Mesothelial cell of epicardium (in vitro differentiated cells): ENCODE data around the gene MAB21L3. TPM values are rescaled to one million over a fixed set of nuclear protein-coding genes. Genes with fewer than 3 reads are reported as not detected.

ENCODE experiments used
- DNase-seq, 2 experiments: peaks; one replicate each; pipeline ENCODE4 v3.0.0; 2021; ENCODE audit warnings: low spot score in 2 of 2; ENCODE audit not compliant: unreplicated experiment in 2 of 2
- H3K27ac Mint-ChIP-seq: 2 replicates; pipeline ENCODE4 v1.8.0; 2021; ENCODE audit warnings: mixed read lengths
- H3K27me3 Mint-ChIP-seq: 2 replicates; pipeline ENCODE4 v1.8.0; 2021; ENCODE audit warnings: low read depth, mixed read lengths
- H3K36me3 Mint-ChIP-seq: 2 replicates; pipeline ENCODE4 v1.8.0; 2021; ENCODE audit warnings: mixed read lengths
- H3K4me1 Mint-ChIP-seq: 2 replicates; pipeline ENCODE4 v1.8.0; 2021; ENCODE audit warnings: mixed read lengths
- H3K4me3 Mint-ChIP-seq: 2 replicates; pipeline ENCODE4 v1.8.0; 2021; ENCODE audit warnings: mild to moderate bottlenecking, moderate library complexity, mixed read lengths
- H3K9me3 Mint-ChIP-seq: 2 replicates; pipeline ENCODE4 v1.8.0; 2021; ENCODE audit warnings: mixed read lengths
- total RNA-seq: library from RNA; stranded (reverse); gene quantifications from 3 replicates; pipeline ENCODE4 v1.2.1, GENCODE V29; 2021
- TF ChIP-seq, protein P1 (sequence below): fragments of 200-600 bp; sonication (generic); IDR thresholded peaks from one replicate; pipeline ENCODE4 v1.5.0; 2021; ENCODE audit warnings: antibody characterized with exemption; ENCODE audit not compliant: unreplicated experiment

MAB21L3 gene
- total RNA-seq, 1 donor from 2014 or later, result 0.16 TPM

DNA sequence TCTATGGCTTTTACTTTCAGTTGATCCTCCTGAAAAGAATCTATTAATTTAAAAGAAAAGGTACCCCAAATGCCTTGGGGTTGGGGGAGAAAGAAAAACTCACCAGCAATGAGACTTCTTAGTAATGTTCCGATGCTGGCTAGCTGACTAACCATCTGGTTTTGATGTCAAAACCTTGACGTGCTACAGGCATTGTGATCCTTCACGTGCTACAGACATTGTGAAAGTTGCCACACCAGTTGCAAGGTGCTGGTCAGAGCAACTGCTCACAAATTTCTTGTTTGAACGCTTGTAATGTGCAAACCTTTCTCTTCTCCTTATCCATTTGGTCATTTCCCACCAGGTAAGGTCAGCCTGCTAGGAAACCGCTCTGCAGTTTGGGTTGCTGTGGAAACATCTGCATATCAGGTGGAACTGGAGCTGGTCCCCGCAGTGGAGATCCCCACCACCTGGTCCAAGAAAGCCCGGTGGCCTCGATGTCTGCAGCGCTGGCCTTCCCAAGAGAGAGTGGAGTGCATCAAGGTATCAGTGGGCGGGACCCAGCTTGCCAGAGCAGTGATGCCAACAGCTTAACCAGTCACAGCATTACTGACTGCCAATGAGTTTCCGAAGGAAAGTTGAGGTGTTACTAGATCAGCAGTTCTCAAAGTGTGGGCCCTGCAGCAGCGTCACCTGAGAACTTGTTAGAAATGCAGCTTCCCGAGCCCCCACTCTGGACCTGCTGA is 16.1 kb downstream of the MAB21L3 start:
- no peak overlapping the region for H3K4me3 Mint-ChIP-seq
- DNase-seq, result no peak
- no peaks in the 10 kb centered on the region for H3K9me3 Mint-ChIP-seq
- peaks cover 6% of the 10 kb centered on the region for H3K4me1 Mint-ChIP-seq
- no peak overlapping the region for H3K27ac Mint-ChIP-seq
- TF ChIP-seq, protein P1, sequence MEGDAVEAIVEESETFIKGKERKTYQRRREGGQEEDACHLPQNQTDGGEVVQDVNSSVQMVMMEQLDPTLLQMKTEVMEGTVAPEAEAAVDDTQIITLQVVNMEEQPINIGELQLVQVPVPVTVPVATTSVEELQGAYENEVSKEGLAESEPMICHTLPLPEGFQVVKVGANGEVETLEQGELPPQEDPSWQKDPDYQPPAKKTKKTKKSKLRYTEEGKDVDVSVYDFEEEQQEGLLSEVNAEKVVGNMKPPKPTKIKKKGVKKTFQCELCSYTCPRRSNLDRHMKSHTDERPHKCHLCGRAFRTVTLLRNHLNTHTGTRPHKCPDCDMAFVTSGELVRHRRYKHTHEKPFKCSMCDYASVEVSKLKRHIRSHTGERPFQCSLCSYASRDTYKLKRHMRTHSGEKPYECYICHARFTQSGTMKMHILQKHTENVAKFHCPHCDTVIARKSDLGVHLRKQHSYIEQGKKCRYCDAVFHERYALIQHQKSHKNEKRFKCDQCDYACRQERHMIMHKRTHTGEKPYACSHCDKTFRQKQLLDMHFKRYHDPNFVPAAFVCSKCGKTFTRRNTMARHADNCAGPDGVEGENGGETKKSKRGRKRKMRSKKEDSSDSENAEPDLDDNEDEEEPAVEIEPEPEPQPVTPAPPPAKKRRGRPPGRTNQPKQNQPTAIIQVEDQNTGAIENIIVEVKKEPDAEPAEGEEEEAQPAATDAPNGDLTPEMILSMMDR, result no peak
- H3K27me3 Mint-ChIP-seq, result peaks cover 4% of the 10 kb centered on the region
- no peaks in the 10 kb centered on the region for H3K36me3 Mint-ChIP-seq

DNA sequence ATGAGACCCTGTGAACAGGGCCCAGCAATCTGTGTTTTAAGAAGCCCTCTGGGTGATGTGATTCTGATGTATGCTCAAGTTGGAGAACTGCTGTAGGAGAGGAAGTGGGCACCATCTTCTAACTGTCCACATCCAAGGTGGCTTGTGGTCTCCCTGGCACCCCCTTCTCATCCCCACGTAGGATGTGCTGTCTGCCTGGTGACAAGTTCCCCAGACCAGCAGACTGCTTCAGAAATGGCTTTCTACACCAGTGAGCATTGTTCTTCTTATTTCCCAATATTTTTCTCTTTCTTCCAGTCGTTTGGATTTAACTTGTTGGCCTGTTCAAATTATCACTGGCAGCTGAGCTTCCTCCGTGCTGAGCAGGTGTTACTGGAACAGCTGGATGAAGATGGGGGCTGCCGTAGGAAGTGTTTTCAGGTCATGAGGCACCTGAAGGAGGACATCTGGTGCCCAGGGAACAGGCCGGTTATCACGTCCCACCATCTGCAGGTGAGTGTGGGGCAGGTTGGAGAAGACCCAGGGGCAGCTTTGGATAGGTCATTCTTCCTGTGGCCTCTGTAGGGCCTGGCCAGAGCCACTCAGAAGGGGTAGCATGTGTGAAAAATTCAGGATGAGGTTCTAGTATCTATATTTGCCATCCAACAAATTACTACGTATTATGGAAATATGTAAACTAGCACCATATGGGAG is 16.8 kb downstream of the MAB21L3 start:
- DNase-seq, result no peak
- Mint-ChIP-seq H3K27me3 (peaks cover 4% of the 10 kb centered on the region), H3K4me1 (peaks cover 6% of the 10 kb centered on the region), H3K4me3 (no peak overlapping the region), H3K36me3 (no peaks in the 10 kb centered on the region), H3K27ac (no peak overlapping the region), H3K9me3 (no peaks in the 10 kb centered on the region)
- TF ChIP-seq, protein P1, result no peak

DNA sequence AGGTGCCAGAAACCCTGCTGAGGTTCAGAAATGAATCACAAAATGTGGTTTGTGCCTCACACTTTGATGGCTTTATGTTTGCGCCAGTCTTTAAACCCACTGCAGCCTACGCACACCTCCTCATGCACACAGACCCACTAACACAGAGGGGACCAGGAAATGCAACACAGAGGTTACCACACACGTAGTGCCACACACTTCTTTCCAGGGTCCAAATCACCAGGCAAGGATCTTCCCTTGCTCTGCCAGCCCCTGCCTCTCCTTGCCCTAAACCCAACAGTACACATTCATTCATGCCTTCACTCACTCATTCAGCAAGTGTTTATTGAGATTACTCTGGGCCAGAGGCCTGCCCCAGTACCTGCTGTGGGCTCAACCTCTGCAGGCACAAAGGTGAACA is 17.5 kb downstream of the MAB21L3 start:
- Mint-ChIP-seq H3K36me3 (no peaks in the 10 kb centered on the region), H3K27ac (no peak overlapping the region), H3K4me3 (no peak overlapping the region), H3K4me1 (peaks cover 6% of the 10 kb centered on the region), H3K27me3 (peaks cover 4% of the 10 kb centered on the region), H3K9me3 (no peaks in the 10 kb centered on the region)
- TF ChIP-seq, protein P1, result no peak
- DNase-seq, result no peak

GRCh38 chr1:116129537-116129936 is 18.3 kb downstream of the MAB21L3 start:
- TF ChIP-seq, protein P1, result no peak
- no peak overlapping the region for H3K27ac Mint-ChIP-seq
- peaks cover 4% of the 10 kb centered on the region for H3K27me3 Mint-ChIP-seq
- H3K9me3 Mint-ChIP-seq, result no peaks in the 10 kb centered on the region
- no peak overlapping the region for H3K4me3 Mint-ChIP-seq
- DNase-seq, result no peak
- no peaks in the 10 kb centered on the region for H3K36me3 Mint-ChIP-seq
- H3K4me1 Mint-ChIP-seq, result peaks cover 6% of the 10 kb centered on the region

- no peak for DNase-seq
- no peaks in the 10 kb centered on the region for H3K9me3 Mint-ChIP-seq
- no peak overlapping the region for H3K4me3 Mint-ChIP-seq
- peaks cover 6% of the 10 kb centered on the region for H3K4me1 Mint-ChIP-seq
- no peaks in the 10 kb centered on the region for H3K36me3 Mint-ChIP-seq
- TF ChIP-seq, protein P1, result no peak
- H3K27ac Mint-ChIP-seq, result no peak overlapping the region
- H3K27me3 Mint-ChIP-seq, result peaks cover 4% of the 10 kb centered on the region
These were observed 19.2 kb downstream of the MAB21L3 start for GRCh38 chr1:116130356-116130755.
